Renal cortical epithelial cell (primary cell): Measurements from ENCODE around the gene NSUN6. TPM values are rescaled to one million over a fixed set of nuclear protein-coding genes. Genes with fewer than 3 reads are reported as not detected.
A peak's percentile ranks its signal among the peaks of the same experiment; 100 is the strongest.
"Not testable (repeated sequence)": the region's sequence is repeated elsewhere in the genome, so short reads cannot be mapped to it uniquely, and the experiment has no call there.

Experiments used
- DNase-seq: peaks from one replicate; pipeline ENCODE4 v3.0.0-alpha.2; 2011; ENCODE audit warnings: low read depth
- total RNA-seq: library from RNA; depleted of rRNA; stranded (reverse); fragments of >200 nt; gene quantifications from 2 replicates; pipeline ENCODE4 v1.2.3, GENCODE V29; 2014

The NSUN6 gene
- total RNA-seq, 1 donor from 2014 or later = 12.0 TPM

- DNase-seq = peak; percentile 94
Measured at GRCh38 chr10:18659125-18659818, 7.9 kb upstream of the NSUN6 start, which contains the start of gene ARL5B. Gene ARL5B, plus strand, starts transcription at chr10:18659431. Its CDS starts 207 bp downstream, at chr10:18659638.

- peak; percentile 52 for DNase-seq
Measured at GRCh38 chr10:18658271-18659124, 7.1 kb upstream of the NSUN6 start.

DNA sequence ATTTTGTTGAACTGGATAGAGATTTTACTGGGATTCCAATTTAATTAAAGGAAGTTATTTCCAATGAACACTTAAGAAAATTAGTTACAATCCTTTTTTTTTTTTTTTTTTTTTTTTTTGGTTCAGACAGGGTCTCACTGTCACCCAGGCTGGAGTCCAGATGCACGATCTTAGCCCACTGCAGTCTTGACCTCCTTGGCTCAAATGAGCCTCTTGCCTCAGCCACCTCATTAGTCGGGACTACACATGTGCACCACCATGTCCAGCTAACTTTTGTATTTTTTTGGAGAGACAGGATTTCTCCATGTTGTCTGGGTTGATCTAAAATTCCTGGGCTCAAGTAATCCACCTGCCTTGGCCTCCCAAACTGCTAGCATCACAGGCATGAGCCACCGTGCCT, 5.3 kb upstream of the NSUN6 start:
- no peak for DNase-seq

- DNase-seq = no peak
Measured at GRCh38 chr10:18653112-18653511, 1.7 kb upstream of the NSUN6 start.

DNA sequence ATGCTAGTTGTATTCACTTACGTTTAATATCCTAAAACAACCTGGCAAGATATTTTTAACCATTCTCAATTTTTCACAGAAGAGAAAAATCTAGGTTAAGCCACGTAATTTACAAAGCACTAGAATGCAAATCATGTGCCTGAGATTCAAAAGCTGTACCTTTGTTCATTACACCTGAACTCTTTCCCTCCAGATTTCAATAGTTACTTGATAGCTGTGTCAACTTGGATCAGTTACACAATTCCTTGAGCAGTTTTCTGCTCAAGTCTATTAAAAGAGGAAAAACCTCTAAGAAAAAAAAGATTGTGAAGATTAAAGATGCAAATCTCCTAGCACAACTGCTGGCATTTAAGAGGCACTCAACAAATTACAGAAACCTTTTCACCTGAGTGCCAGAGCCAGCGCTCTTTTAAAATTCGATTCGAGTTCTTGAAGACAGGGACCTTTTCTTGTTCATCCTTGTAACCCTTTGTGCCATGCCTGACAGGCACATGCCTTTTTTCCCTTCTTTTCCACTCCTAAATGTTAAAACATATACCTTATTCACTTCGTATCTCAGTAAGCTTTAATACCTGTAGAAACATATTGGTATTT, 886 bp downstream of the NSUN6 start:
- no peak for DNase-seq

- DNase-seq = no peak
Measured at GRCh38 chr10:18649364-18649959, 1.9 kb downstream of the NSUN6 start.

DNA sequence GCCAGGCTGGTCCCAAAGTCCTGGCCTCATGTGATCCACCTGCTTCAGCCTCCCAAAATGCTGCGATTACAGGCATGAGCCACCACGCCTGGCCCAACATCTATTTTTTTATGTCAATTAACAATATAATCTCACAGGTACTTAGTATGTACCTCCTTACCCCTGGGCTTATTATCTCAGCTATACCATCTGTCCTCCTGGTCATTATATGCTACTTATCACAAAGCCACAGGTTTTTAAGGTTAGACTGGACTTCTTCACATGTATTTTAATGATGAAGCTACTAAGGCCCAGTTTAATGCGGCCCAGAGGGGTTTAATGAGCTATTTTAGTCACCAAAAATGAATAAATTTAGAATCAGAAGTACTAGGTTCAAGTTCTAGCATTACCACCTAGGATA, 3.4 kb downstream of the NSUN6 start:
- DNase-seq = no peak

- DNase-seq = no peak
Measured at GRCh38 chr10:18647151-18647550, 4.2 kb downstream of the NSUN6 start.

- DNase-seq = not testable (repeated sequence)
Measured at GRCh38 chr10:18639719-18640118, 11.7 kb downstream of the NSUN6 start.

GRCh38 chr10:18637400-18637799, 14.0 kb downstream of the NSUN6 start:
- DNase-seq = not testable (repeated sequence)

DNA sequence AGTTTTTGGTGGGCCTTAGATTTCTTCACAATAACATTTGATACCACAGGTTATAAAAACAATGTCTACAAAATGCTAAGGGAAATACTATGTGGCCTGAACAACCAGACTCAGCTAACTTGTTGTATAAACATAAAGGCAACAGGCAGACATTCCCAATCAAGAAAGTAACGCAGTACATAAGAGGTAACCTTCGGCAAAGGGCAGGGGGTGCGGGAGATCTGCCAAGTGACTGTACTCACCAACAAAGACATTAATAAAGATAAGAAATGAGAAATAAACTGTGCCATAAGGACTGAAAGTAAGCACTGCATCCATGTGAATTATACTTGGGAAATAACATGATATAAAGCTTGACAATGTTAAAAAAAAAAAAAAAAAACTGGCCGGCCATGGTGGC, 15.4 kb downstream of the NSUN6 start:
- no peak for DNase-seq

GRCh38 chr10:18632500-18632899, 18.9 kb downstream of the NSUN6 start:
- not testable (repeated sequence) for DNase-seq

- DNase-seq = peak; percentile 58
Measured at GRCh38 chr10:18627452-18628018, 23.9 kb downstream of the NSUN6 start.

GRCh38 chr10:18625886-18626285, 25.5 kb downstream of the NSUN6 start:
- DNase-seq = no peak

DNA sequence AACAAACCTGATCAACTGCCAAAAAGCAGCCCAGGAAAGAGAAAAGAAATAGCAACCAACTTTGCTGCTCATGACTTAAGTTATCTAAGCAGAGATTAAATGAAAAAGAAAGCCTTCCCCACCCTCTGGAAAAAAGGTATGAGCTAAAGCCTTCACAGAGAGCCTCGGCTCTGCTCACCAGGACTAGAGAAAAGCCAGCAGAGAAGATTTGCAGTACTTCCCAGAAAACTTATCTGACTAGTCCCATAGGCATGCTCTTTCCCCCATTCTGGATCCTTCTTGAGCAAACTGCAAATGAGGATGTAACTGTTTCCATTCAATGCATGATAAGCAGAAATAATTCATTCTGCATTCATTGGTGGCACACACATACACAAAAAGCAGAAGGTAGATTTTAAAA, 27.7 kb downstream of the NSUN6 start:
- DNase-seq = not testable (repeated sequence)

DNA sequence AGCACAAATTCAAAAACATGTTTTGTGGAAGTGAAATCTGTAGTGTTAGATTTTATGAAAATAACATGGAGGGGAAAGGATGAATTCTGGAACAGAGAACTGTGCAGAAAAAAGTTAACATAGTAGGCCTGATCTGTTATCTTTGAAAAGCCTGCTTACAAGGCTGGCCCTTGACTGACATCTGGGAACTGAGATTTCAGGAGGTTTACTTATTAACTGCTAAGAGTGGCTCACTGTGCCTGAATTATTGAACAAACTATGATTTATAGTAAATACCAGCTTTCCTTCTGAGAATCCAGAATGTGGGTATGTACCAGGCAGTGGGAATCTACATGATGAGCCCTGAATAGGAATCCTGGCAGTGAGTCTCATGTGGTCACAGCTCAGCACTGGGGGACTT, 30.5 kb downstream of the NSUN6 start:
- DNase-seq = no peak

- DNase-seq = peak; percentile 46
Measured at GRCh38 chr10:18619016-18619415, 32.4 kb downstream of the NSUN6 start.

DNA sequence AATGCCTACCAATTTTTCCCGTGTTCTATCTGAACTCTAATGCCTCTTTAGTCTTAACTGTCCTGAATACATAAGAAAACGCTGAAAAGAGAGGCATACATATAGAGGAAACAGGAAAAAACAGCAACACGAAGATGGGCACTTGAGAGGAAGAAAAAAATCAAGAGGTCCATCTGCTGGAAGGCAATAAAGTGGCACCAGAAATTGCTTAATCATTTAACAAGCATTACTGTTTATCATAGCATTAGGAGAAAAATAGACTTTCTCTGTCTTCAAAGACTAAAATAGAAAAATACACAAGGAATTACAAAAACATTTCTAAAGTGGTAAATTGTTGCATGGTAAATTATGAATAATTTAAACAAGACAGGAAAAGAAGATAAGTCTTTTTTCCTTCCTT, 35.0 kb downstream of the NSUN6 start:
- DNase-seq = peak; percentile 16

DNA sequence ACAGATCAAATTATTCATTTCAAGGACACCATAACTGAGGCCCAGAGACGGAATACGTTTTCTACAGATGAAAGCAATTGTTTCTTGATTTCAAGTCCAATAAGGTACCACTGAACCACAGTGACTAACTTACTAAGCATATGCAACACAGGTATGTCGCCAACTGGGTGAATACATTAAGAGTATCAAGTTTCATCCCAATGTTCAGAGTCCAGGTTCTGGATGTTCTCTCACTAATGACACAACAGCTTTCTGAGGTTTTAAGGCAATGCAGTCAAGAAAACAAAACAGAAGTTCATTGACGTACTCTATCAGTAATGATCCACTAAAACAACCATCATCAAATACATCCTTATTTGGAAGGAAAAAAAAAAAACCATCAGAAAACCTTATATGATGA, 35.8 kb downstream of the NSUN6 start:
- DNase-seq = peak; percentile 12

DNA sequence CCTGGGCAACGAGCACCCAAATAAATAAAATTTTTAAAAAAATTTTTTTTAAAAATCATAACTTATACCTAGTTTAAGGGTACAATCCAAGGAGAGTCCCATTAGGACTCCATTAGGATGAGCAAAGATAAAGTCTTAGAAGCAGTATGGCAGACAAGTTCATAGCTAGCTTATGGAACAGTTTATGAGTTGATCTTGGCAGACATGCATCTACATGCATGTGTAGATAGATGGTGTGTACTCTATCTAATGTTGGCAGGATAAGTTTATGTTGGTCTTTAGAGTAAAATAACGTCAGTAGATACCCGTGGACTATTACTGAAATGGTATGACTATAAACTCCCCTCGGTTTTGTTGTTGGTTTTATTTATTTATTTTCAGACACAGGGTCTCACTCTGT, 40.2 kb downstream of the NSUN6 start:
- DNase-seq = no peak

GRCh38 chr10:18610517-18610916, 40.9 kb downstream of the NSUN6 start:
- DNase-seq = peak; percentile 94

DNA sequence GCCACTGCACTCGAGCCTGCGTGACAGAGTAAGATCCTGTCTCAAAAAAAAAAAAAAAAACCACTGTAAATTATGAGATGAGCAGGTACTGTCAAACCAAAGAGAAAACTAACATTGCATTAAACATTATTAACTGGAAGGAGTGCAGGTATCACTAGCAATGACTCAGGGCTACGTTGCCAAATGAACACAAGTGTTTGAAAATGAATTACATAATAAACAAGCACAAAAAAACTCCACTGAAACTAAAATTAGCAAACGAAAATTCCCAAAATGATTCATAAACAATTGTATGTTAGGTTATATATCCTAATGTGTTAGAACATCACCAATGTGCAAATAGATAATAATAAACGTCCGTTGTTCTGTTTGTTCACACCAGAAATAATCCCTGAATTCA, 42.8 kb downstream of the NSUN6 start:
- DNase-seq = no peak
